H54 (cell line): Measurements from ENCODE around the gene CHP1.
A peak's percentile ranks its signal among the peaks of the same experiment; 100 is the strongest.
"Not testable (repeated sequence)": the region's sequence is repeated elsewhere in the genome, so short reads cannot be mapped to it uniquely, and the experiment has no call there.

Source experiments
- DNase-seq: peaks from one replicate; pipeline ENCODE4 v3.0.0; 2011; ENCODE audit warnings: low spot score, mixed read lengths; ENCODE audit not compliant: insufficient read length
- FAIRE-seq: peaks from 3 replicates; lab custom pipeline; 2011; peaks lifted over from hg19 to GRCh38; lab: Jason Lieb, UNC
- POLR2A ChIP-seq: IDR thresholded peaks from 2 replicates; pipeline ENCODE4 v1.6.1; 2011; ENCODE audit warnings: low read depth, mild to moderate bottlenecking, low read length

The CHP1 gene

DNA sequence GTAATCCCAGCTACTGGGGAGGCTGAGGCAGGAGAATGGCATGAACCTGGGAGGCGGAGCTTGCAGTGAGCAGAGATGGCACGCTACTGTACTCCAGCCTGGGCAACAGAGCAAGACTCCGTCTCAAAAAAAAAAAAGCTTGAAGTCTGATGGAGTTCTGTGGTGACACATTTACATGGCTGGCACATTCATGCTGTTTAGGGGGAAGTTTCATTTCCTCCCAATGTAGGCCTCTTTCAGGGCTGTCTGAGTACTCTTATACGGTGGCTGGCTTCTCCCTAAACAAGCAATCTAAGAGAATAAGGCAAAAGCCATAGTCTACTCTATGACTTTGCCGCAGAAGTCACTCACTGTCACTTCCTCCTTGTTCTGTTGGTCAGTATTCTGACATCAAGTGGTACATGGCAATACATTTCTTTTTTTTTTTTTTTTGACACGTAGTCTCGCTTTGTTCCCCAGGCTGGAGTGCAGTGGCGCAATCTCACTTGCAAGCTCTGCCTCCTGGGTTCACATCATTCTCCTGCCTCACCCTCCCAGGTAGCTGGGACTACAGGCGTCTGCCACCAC lies 60.1 kb downstream of the CHP1 start:
- DNase-seq = no peak
- TF ChIP-seq POLR2A = no peak
- FAIRE-seq = no peak

DNA sequence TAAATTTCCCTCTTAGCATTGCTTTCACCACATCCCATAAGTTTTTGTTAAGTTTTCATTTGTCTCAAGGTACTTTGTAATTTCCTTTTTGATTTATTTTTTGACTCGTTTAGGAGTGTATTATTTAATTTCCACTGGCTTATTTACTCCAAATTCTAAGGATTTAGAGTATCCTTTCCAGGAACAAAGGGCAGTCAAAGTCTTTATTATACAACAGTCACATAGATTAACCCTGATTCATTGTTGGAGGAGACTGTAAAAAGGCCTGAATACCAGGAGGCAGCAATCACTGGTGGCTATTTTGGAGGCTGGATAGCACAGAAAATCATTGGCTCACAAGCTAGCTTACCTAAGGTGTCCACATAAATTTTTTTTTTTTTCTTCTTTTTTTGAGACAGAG lies 61.5 kb downstream of the CHP1 start:
- no peak for TF ChIP-seq POLR2A
- no peak for DNase-seq
- FAIRE-seq = no peak

DNA sequence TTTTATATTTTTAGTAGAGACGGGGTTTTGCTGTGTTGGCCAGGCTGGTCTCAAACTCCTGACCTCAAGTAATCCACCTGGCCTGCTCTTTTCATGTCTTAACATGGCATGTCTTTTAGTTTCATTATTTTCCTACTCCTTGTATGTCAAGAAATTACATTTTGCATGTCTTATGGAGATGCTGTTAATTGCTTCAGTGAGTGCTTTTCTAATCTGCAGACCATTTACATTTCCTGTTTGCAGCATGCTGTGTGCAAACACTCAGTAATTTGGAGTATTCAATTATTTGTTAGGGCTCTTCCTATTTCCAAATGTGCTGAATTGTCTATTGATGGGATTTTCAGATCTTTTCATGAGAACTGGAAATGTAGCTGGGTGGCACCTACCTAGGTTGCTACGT lies 70.1 kb downstream of the CHP1 start:
- peak; percentile 79 for FAIRE-seq
- DNase-seq = not testable (repeated sequence)

DNA sequence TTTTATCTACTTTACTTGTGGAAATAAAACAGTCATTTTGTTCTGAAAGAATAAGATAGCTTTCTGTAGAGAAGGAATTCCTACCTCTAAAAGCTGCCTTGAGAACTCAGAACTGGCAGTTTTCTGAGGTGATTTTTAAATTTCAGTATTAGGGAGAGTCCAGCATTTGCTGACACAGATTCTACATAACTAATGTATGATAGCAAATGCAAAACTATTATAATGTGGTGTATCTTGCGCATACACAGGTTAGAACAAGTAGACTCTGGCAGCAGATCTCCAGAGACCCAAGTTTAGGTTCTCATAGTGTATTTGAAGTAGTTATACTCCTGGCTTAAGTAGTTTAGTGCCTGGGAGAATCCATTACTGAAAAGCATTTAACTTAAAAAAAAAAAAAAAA lies 70.5 kb downstream of the CHP1 start:
- DNase-seq = no peak
- peak; percentile 60 for FAIRE-seq
- no peak for TF ChIP-seq POLR2A

DNA sequence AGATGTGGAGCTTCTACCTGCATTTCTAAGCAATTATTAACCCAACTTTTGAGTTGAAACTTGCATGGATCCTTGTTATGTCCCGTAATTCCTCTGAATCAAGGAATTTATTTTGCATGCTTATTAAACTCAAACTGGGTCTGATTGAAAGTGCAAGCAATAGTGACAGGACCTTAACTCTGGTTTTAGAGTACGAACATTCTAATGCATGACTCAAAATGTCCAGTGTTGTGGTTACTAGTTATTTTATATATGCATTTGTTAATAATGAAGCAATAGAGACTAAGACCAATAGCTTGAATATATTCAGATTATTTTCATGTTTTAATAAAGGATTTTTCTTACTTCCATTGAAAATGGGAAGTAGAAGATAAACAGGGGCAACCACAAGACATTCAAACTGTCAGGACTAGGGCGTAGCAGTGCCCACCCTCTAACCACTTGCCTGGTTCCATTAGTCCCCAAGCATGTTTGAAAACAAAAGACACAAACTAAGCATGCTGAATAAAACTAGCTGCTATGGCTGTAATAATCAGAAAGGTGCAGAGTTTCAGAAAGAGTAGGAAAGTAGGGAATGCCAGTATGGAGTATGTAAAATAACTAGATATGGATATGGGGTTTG lies 73.2 kb downstream of the CHP1 start:
- TF ChIP-seq POLR2A = no peak
- DNase-seq = no peak
- FAIRE-seq = no peak

DNA sequence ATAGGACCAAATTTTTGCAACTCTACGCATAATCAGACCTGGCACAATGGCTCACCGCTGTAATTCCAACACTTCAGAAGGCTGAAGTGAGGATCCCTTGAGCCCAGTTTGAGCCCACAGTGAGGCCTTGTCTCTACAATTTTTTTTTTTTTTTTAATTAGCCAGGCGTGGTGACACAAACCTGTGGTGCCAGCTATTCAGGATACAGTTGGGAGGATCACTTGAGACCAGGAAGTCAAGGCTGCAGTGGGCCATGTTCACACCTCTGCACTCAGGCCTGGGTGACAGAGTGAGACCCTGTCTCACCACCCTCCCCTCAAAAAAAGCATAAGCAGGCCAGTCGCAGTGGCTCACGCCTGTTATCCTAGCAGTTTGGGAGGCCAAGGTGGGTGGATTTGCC lies 76.6 kb downstream of the CHP1 start:
- TF ChIP-seq POLR2A = no peak
- no peak for FAIRE-seq
- DNase-seq = no peak

DNA sequence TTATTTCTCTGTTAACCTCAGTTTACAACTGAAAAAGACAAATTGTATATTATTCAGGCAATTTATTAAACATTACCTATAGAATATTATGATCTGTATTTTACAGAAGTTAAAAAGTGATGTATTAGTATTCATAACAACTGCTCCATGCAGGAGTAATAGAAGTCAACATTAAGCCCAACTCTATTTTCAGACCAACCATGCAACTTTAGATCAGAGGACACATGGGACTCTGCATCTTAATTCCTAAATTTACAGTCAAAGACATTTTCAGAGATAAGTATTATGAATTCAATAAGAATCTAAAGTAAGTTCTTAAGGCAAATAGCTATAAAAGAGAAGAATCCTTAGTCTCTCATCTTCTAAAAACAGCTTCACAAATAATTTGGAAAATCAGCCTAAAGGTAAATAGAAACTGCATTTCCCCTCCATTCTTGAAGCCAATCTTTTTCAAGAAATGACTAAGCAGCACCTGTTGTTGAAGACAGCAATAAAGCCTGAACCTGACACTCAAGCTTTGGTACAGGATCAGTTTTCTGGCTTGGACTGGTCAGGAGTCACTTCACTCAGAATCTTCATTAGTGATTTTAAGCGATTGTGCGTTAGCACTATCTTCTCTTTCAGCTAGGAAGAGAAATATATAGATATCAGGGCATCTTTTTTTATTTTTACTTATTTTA lies 78.3 kb downstream of the CHP1 start:
- DNase-seq (no peak), FAIRE-seq (peak; percentile 65)
- no peak for TF ChIP-seq POLR2A

DNA sequence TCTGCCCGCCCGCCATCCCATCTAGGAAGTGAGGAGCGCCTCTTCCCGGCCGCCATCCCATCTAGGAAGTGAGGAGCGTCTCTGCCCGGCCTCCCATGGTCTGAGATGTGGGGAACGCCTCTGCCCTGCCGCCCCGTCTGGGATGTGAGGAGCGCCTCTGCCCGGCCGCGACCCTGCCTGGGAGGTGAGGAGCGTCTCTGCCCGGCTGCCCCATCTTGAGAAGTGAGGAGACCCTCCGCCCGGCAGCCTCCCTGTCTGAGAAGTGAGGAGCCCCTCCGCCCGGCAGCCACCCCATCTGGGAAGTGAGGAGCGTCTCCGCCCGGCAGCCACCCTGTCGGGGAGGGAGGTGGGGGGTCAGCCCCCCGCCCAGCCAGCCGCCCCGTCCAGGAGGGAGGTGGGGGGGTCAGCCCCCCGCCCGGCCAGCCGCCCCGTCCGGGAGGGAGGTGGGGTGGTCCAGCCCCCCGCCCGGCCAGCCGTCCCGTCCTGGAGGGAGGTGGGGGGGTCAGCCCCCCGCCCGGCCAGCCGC lies 89.8 kb downstream of the CHP1 start:
- not testable (repeated sequence) for DNase-seq, FAIRE-seq

DNA sequence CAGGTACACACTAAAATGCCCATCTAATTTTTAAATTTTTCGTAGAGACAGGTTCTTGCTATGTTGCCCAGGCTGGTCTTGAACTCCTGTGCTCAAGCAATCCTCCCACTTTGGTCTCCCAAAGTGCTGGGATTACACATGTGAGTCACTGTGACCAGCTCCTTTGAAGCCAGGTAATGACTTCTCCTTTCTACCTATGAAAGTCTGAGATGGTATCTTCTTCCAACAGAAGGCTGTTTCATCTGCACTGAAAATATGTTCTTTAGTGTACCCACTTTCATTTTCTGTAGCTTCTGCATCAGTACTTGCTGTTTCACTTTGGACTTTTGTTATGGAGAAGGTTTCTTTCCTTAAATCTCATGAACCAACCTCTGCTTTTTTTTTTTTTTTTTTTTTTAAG lies 92.5 kb downstream of the CHP1 start:
- TF ChIP-seq POLR2A = no peak
- no peak for FAIRE-seq
- no peak for DNase-seq

DNA sequence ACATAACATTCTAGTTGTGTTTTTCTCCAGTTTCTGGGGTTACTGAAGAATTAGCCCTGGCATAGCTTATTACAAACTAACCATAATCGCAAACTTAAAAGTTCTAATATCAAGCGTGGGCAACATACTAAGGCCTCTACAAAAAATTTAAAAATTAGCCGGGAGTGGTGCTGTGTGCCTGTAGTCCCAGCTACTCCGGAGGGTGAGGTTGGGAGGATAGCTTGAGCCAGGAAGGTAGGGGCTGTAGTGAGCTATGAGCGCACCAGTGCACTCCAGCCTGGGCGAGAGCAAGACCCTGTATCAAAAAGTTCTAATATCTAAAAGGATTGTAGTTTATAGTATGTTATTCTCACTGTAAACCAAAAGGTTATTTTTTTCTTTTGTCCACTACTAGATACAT lies 100.2 kb downstream of the CHP1 start:
- FAIRE-seq = no peak
- no peak for DNase-seq
- TF ChIP-seq POLR2A = no peak
